Trophoblast cell (in vitro differentiated cells and primary cell): Measurements from ENCODE around the gene WRNIP1.

ENCODE experiments used
- DNase-seq, 2 donors: peaks; one replicate each; pipeline ENCODE4 v3.0.0-alpha.2; 2016
- H2AFZ ChIP-seq: 2 replicates; pipeline ENCODE4 v1.6.1; 2013; ENCODE audit warnings: low read length, moderate library complexity, mild to moderate bottlenecking; ENCODE audit not compliant: insufficient read depth, poor library complexity
- H2AK5ac ChIP-seq: 2 replicates; pipeline ENCODE4 v1.6.1; 2013; ENCODE audit warnings: mild to moderate bottlenecking, low read length
- H2BK120ac ChIP-seq: 2 replicates; pipeline ENCODE4 v1.6.1; 2013; ENCODE audit warnings: low read length, mild to moderate bottlenecking, moderate library complexity; ENCODE audit not compliant: insufficient read depth, poor library complexity
- H2BK12ac ChIP-seq: 2 replicates; pipeline ENCODE4 v1.6.1; 2013; ENCODE audit warnings: mild to moderate bottlenecking, low read length, moderate library complexity
- H2BK5ac ChIP-seq: 2 replicates; pipeline ENCODE4 v1.6.1; 2013; ENCODE audit warnings: low read length, low read depth, moderate library complexity, mild to moderate bottlenecking; ENCODE audit not compliant: poor library complexity
- H3K14ac ChIP-seq: 2 replicates; pipeline ENCODE4 v1.6.1; 2013; ENCODE audit warnings: mild to moderate bottlenecking, low read length
- H3K18ac ChIP-seq: 2 replicates; pipeline ENCODE4 v1.6.1; 2013; ENCODE audit warnings: mild to moderate bottlenecking, low read length
- H3K23ac ChIP-seq: 2 replicates; pipeline ENCODE4 v1.6.1; 2013; ENCODE audit warnings: low read length
- H3K27ac ChIP-seq: 2 replicates; pipeline ENCODE4 v1.5.1; 2013; ENCODE audit warnings: low read depth, mild to moderate bottlenecking, inconsistent platforms, low read length, moderate library complexity
- H3K27me3 ChIP-seq: 2 replicates; pipeline ENCODE4 v1.6.1; 2013; ENCODE audit warnings: inconsistent platforms, mild to moderate bottlenecking, low read length, moderate library complexity; ENCODE audit not compliant: insufficient read depth
- H3K36me3 ChIP-seq, 2 experiments: 1 replicate in 1 of 2; 2 replicates in 1 of 2; pipeline ENCODE4 v1.6.1; 2013; ENCODE audit warnings: low read length in 2 of 2, mild to moderate bottlenecking in 2 of 2, moderate library complexity in 1 of 2; ENCODE audit not compliant: insufficient read depth in 2 of 2, control insufficient read depth in 1 of 2
- H3K4ac ChIP-seq: 2 replicates; pipeline ENCODE4 v1.6.1; 2013; ENCODE audit warnings: low read depth, mild to moderate bottlenecking, low read length, moderate library complexity
- H3K4me1 ChIP-seq, 2 experiments: 1 replicate in 1 of 2; 2 replicates in 1 of 2; pipeline ENCODE4 v1.6.1; 2013; ENCODE audit warnings: low read length in 2 of 2, mild to moderate bottlenecking in 2 of 2, moderate library complexity in 1 of 2; ENCODE audit not compliant: insufficient read depth in 2 of 2, control insufficient read depth in 1 of 2
- H3K4me2 ChIP-seq: 2 replicates; pipeline ENCODE4 v1.6.1; 2013; ENCODE audit warnings: inconsistent platforms, mild to moderate bottlenecking, low read length, moderate library complexity
- H3K4me3 ChIP-seq: 2 replicates; pipeline ENCODE4 v1.5.1; 2013; ENCODE audit warnings: mild to moderate bottlenecking, low read depth, low read length, inconsistent platforms
- H3K79me1 ChIP-seq: one replicate; pipeline ENCODE4 v1.6.1; 2013; ENCODE audit warnings: low read length
- H3K79me2 ChIP-seq: 2 replicates; pipeline ENCODE4 v1.6.1; 2013; ENCODE audit warnings: low read length, mild to moderate bottlenecking; ENCODE audit not compliant: control insufficient read depth, insufficient read depth, poor library complexity
- H3K9ac ChIP-seq: 2 replicates; pipeline ENCODE4 v1.6.1; 2013; ENCODE audit warnings: mild to moderate bottlenecking, low read length
- H3K9me3 ChIP-seq: 2 replicates; pipeline ENCODE4 v1.6.1; 2013; ENCODE audit warnings: low read depth, mild to moderate bottlenecking, control low read depth, inconsistent platforms, low read length; ENCODE audit not compliant: insufficient read depth
- H4K12ac ChIP-seq: 2 replicates; pipeline ENCODE4 v1.6.1; 2013; ENCODE audit warnings: low read depth, mild to moderate bottlenecking, low read length, moderate library complexity
- H4K8ac ChIP-seq: 2 replicates; pipeline ENCODE4 v1.6.1; 2013; ENCODE audit warnings: low read depth, mild to moderate bottlenecking, low read length, moderate library complexity
- H4K91ac ChIP-seq: one replicate; pipeline ENCODE4 v1.6.1; 2013; ENCODE audit warnings: low read depth, mild to moderate bottlenecking, low read length, moderate library complexity
- WGBS: extraction: QIAGEN DNeasy Blood & Tissue Kit; methylation state at CpG from one replicate; pipeline ENCODE4 v1.1.7; 2013; ENCODE audit warnings: missing lambda C conversion rate; ENCODE audit not compliant: insufficient read length, insufficient coverage; ENCODE audit errors: extremely low coverage; 5-methylcytosine and 5-hydroxymethylcytosine counted together

The WRNIP1 gene

DNA sequence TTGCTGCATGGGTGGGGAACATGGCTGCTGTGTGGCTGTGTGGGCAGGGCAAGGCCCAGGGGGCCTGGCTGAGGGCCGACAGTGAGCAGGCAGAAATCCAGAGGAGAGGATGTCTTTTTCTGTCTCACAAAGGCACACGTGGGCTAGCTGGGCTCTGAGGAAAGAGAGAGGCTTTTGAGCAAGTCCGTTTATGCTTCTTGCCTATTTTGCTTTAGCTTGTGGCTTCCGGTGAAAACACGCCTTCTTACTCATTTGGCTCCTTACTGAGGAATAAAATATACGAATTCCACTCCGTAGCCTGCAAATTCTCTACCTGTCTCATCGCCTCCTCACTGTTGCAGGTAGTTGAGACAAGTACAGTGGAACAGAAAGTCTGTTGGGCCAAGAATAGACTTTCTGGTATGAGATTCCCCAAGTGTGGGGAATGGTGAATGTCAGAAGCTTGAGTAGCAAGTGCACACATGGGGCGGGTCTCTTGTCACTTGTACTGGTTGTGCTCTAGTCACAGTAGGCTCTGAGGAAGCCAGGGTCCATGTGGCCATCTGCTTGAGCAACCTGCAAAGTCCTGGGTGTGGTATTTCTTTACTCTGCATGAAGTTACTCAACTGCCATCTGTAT, 28.4 kb downstream of the WRNIP1 start:
- Histone ChIP-seq H3K4me2 (no peak overlapping the region), H2BK12ac (no peak overlapping the region), H2AK5ac (no peak overlapping the region), H4K12ac (no peak overlapping the region), H3K36me3 (peaks cover 0 to 2% of the 10 kb centered on the region in 2 experiments), H3K18ac (no peak overlapping the region), H3K27me3 (no peaks in the 10 kb centered on the region), H3K9me3 (no peaks in the 10 kb centered on the region), H3K14ac (no peak overlapping the region), H3K79me2 (no peaks in the 10 kb centered on the region), H2BK5ac (no peak overlapping the region), H3K4me3 (no peak overlapping the region), H3K4ac (no peak overlapping the region), H3K79me1 (no peaks in the 10 kb centered on the region), H3K4me1 (peaks cover 4 to 10% of the 10 kb centered on the region in 2 experiments), H4K91ac (no peak overlapping the region), H4K8ac (no peak overlapping the region), H2BK120ac (no peak overlapping the region), H2AFZ (no peak overlapping the region), H3K9ac (no peak overlapping the region), H3K23ac (no peak overlapping the region), H3K27ac (no peak overlapping the region)
- peak in 1 of 2 donors; percentile 21 for DNase-seq
- no CpG with 5 or more reads among the region's 9 CpGs for WGBS

GRCh38 chr6:2794171-2794730, 29.1 kb downstream of the WRNIP1 start:
- Histone ChIP-seq H3K79me2 (no peaks in the 10 kb centered on the region), H2AFZ (no peak overlapping the region), H3K9ac (no peak overlapping the region), H2BK120ac (no peak overlapping the region), H3K4ac (no peak overlapping the region), H3K14ac (no peak overlapping the region), H4K91ac (no peak overlapping the region), H3K18ac (no peak overlapping the region), H2BK12ac (no peak overlapping the region), H3K79me1 (no peaks in the 10 kb centered on the region), H4K8ac (no peak overlapping the region), H3K36me3 (no peaks in the 10 kb centered on the region), H3K27me3 (no peaks in the 10 kb centered on the region), H3K4me3 (no peak overlapping the region), H4K12ac (no peak overlapping the region), H3K9me3 (no peaks in the 10 kb centered on the region), H2BK5ac (no peak overlapping the region), H3K4me2 (no peak overlapping the region), H3K23ac (no peak overlapping the region), H2AK5ac (no peak overlapping the region), H3K4me1 (peaks cover 4 to 8% of the 10 kb centered on the region in 2 experiments), H3K27ac (no peak overlapping the region)
- WGBS, result no CpG with 5 or more reads among the region's 5 CpGs
- peak in 1 of 2 donors; percentile 32 for DNase-seq

- Histone ChIP-seq H3K9ac (no peak overlapping the region), H3K4me2 (no peak overlapping the region), H3K23ac (no peak overlapping the region), H3K36me3 (no peaks in the 10 kb centered on the region), H2AFZ (no peak overlapping the region), H2AK5ac (no peak overlapping the region), H4K91ac (no peak overlapping the region), H3K79me1 (no peaks in the 10 kb centered on the region), H2BK5ac (no peak overlapping the region), H3K14ac (no peak overlapping the region), H3K18ac (no peak overlapping the region), H4K12ac (no peak overlapping the region), H3K4me3 (no peak overlapping the region), H3K79me2 (no peaks in the 10 kb centered on the region), H3K9me3 (no peaks in the 10 kb centered on the region), H3K4ac (no peak overlapping the region), H2BK120ac (no peak overlapping the region), H2BK12ac (no peak overlapping the region), H3K4me1 (peaks cover 4 to 8% of the 10 kb centered on the region in 2 experiments), H3K27ac (no peak overlapping the region), H4K8ac (no peak overlapping the region), H3K27me3 (no peaks in the 10 kb centered on the region)
- WGBS, result no CpG with 5 or more reads among the region's 2 CpGs
- DNase-seq, result no peak
Measured at GRCh38 chr6:2795162-2795561, 30.0 kb downstream of the WRNIP1 start.

- no peak overlapping the region for H4K91ac ChIP-seq
- no peaks in the 10 kb centered on the region for H3K36me3 ChIP-seq
- H3K14ac ChIP-seq, result no peak overlapping the region
- no peak overlapping the region for H2BK5ac ChIP-seq
- H3K9me3 ChIP-seq, result no peaks in the 10 kb centered on the region
- H4K8ac ChIP-seq, result no peak overlapping the region
- H2BK12ac ChIP-seq, result no peak overlapping the region
- H3K27me3 ChIP-seq, result no peaks in the 10 kb centered on the region
- no CpG with 5 or more reads among the region's 16 CpGs for WGBS
- no peak overlapping the region for H2AFZ ChIP-seq
- no peak overlapping the region for H3K4me2 ChIP-seq
- H2AK5ac ChIP-seq, result no peak overlapping the region
- no peak for DNase-seq
- no peak overlapping the region for H3K18ac ChIP-seq
- no peak overlapping the region for H3K9ac ChIP-seq
- no peak overlapping the region for H4K12ac ChIP-seq
- H3K27ac ChIP-seq, result no peak overlapping the region
- no peak overlapping the region for H2BK120ac ChIP-seq
- H3K23ac ChIP-seq, result no peak overlapping the region
- no peaks in the 10 kb centered on the region for H3K79me2 ChIP-seq
- no peak overlapping the region for H3K4ac ChIP-seq
- H3K4me1 ChIP-seq, result peaks cover 4 to 8% of the 10 kb centered on the region in 2 experiments
- H3K79me1 ChIP-seq, result no peaks in the 10 kb centered on the region
- H3K4me3 ChIP-seq, result no peak overlapping the region
Measured at GRCh38 chr6:2795956-2796355, 30.8 kb downstream of the WRNIP1 start.
